ENCODE data around the gene GNAT2.
A peak's percentile ranks its signal among the peaks of the same experiment; 100 is the strongest.

Gene GNAT2

DNA sequence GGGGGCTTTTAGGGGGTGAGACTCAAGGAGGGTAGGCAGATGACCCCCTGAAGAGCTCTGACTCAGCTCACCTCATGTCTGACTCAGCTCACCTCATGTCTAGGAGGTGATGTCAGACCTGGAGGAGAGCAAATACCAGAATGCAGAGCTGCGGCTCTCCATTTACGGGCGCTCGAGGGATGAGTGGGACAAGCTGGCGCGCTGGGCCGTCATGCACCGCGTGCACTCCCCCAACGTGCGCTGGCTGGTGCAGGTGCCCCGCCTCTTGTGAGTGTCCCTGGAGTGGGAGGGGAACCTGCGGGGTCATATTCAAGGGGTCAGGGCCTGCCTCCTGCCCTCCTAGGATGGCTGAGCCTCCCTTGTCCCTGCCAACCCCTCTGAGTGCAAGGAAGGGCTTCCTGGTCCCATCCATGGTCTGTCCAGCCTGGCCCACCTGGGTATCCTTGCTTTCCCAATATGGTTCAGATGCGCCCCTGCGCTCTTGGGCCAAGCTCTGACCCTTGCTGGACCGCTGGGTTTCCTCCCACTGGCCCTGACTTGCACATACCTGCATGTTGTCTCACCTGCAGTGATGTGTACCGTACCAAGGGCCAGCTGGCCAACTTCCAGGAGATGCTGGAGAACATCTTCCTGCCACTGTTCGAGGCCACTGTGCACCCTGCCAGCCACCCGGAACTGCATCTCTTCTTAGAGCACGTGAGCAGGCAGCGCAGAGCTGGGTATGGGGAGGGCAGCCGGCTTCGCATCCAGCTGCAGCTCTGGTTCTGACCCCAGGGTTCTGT lies 9.3 kb upstream of the GNAT2 start:
- DNase-seq (ENCODE audit: low read depth in 4 of 4, low spot score in 1 of 4): no peak

DNA sequence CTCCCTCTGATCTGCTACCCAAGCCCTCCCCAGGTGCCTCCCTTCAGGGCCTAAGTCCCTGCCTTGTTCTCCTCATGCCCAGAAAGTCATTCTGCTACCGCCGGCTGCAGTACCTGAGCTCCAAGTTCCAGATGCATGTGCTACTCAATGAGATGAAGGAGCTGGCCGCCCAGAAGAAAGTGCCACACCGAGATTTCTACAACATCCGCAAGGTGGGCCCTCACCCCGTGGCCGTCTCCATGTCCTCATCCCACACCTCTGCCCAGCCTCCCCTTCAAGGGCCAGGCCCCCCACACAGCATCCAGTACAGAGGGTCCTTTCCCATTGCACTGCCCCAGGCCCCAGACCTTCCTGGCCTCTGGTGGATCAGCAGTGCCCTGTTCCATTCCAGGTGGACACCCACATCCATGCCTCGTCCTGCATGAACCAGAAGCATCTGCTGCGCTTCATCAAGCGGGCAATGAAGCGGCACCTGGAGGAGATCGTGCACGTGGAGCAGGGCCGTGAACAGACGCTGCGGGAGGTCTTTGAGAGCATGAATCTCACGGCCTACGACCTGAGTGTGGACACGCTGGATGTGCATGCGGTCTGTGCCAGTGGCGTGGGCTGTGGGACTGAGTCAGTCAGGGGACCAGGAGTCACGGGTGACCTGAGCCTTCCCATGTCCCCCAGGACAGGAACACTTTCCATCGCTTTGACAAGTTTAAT lies 8.4 kb upstream of the GNAT2 start:
- DNase-seq (ENCODE audit: low read depth in 4 of 4, low spot score in 1 of 4): no peak

GRCh38 chr1:109626682-109627408 lies 7.4 kb upstream of the GNAT2 start:
- DNase-seq (ENCODE audit: low read depth in 4 of 4, low spot score in 1 of 4): no peak

DNA sequence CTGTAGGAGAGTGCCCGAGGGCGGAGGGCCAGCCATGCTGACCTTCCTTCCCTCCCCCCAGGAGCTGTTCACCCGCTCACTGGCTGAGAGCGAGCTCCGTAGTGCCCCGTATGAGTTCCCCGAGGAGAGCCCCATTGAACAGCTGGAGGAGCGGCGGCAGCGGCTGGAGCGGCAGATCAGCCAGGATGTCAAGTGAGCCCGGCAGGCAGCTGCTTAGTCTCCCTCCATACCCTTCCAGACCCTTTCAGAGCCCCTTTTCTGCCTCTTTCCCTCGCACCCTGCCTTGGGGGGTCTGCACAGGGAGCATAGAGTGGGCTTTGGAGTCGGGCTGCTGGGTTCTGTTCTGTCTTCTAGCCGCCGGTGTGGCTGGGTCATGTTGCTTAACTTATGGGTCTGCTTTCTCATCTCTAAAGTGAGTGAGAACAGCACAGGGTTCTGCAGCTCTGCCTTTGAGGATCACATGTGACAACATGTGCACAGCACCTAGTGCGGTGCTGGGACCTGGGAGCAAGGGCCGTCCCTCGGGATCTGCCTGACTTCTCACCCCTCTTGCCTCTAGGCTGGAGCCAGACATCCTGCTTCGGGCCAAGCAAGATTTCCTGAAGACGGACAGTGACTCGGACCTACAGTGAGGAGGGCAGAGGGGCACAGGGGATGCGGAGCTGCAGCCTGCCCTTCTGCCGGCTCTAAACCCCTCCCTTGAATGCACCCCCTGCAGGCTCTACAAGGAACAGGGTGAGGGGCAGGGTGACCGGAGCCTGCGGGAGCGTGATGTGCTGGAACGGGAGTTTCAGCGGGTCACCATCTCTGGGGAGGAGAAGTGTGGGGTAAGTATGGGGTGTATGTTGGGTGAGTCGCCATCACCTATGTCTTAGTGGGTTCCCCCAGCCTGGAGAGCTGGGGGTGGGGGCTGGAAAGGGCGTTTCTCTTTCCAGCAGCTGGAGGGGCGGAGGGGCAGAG lies 6.5 kb upstream of the GNAT2 start:
- no peak for DNase-seq (ENCODE audit: low read depth in 4 of 4, low spot score in 1 of 4)

DNA sequence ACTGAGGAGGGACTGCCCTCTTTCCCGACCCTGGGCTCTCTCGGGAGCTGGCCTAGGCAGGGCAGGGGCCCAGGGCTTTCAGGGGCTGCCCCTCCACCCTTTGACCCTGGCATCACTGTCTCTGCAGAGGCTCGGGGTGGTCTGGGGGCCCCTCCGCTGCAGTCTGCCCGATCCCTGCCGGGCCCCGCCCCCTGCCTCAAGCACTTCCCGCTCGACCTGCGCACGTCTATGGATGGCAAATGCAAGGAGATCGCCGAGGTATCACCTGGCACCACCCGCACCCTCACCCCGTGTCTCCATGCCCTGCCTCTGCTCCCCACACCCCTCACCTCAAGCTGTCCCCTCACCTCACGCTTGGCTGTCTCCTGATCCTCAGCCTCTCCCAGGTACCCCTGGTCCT lies 5.8 kb upstream of the GNAT2 start:
- no peak for DNase-seq (ENCODE audit: low read depth in 4 of 4, low spot score in 1 of 4)

DNA sequence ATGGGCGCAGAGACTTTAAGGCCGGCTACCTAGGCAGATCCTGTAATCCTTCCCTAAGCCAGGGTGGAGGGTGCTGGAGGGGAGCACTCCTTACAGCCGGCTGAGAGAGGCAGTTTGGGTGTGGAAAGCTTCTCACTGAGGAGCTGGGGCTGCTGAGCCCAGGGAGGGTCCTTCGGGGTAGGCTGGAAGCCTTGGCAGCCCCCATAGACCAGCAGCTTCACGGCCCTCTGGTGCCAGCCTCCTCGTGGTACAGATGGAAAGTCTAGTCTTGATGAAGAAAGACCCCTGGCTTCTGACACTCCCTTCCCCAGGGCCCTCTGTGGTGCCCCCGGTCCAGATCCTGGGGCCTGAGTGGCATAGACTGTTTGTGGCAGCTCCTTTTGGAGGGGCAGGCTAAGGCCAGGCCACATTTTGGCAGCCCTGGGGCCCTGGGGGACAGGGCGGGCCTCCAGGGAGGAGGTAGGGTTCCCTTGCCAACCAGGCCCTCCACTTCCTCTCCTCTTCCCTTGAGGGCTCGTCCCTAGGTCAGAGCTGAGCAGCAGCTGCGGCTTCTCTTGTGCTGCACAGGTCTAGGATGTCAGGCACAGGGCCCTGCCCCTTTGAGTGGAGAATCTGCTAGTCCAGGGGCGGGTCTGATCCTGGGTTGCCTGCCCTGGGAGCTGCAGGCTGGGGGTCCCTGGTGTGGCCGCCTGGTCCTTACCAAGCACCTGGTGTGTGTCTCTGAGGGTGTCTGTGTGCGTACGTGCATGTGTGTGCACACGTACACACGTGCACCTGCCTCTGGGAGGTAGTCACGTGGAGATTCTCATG lies 5.0 kb upstream of the GNAT2 start:
- DNase-seq (ENCODE audit: low read depth in 4 of 4, low spot score in 1 of 4): no peak

GRCh38 chr1:109623601-109624161 lies 4.3 kb upstream of the GNAT2 start:
- no peak for DNase-seq (ENCODE audit: low read depth in 4 of 4, low spot score in 1 of 4)

DNA sequence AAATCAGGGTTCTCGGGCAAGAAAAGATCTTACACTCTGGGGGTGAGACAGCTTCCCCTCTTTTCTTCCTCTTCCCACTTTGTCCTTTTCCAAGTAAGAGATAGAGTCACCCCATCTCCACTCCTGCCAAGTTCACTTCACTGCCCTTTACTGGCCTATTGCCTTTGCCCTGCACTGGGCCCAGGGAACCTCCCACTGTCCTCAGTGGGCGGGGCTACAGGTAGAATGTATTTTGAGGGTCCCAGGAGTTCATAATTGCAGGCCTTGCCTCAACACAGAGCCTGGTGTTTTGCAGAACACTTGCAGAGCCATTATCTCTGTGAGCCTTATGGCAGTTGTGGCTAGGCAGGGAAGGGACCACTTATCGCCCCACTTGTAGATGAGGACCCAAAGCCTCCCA lies 3.5 kb upstream of the GNAT2 start:
- no peak for DNase-seq (ENCODE audit: low read depth in 4 of 4, low spot score in 1 of 4)

GRCh38 chr1:109622137-109622892 lies 2.9 kb upstream of the GNAT2 start:
- no peak for DNase-seq (ENCODE audit: low read depth in 4 of 4, low spot score in 1 of 4)

- no peak for DNase-seq (ENCODE audit: low read depth in 4 of 4, low spot score in 1 of 4)
Measured at GRCh38 chr1:109621379-109622136, 2.1 kb upstream of the GNAT2 start.

GRCh38 chr1:109620841-109621286 lies 1.4 kb upstream of the GNAT2 start:
- DNase-seq (ENCODE audit: low read depth in 4 of 4, low spot score in 1 of 4): peak; percentile 93 to 99 (median 96)

DNA sequence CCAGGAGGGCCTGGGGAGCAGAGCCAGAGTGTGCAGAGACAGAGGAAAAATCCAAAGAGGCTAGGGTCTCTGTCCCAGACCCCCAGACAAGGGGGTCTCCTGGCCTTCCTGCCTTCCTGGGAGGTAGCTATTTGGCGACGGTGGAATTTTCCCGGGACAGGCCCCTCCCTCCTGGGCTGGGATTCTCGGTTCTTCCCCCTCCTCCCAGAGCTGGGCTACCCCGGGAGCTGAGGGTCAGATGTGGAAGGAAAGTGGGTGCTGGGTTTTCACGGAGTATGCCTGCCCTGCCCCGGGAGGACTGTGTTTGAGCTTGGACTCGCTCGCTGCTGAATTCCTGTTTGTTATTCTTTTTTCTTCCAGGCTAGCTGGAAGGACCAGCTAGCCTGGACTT lies 980 bp upstream of the GNAT2 start:
- no peak for DNase-seq (ENCODE audit: low read depth in 4 of 4, low spot score in 1 of 4)

GRCh38 chr1:109618661-109619575 lies 498 bp downstream of the GNAT2 start:
- DNase-seq (ENCODE audit: low read depth in 4 of 4, low spot score in 1 of 4): no peak

- DNase-seq (ENCODE audit: low read depth in 4 of 4, low spot score in 1 of 4): no peak
Measured at GRCh38 chr1:109617291-109617801, 2.1 kb downstream of the GNAT2 start.

DNA sequence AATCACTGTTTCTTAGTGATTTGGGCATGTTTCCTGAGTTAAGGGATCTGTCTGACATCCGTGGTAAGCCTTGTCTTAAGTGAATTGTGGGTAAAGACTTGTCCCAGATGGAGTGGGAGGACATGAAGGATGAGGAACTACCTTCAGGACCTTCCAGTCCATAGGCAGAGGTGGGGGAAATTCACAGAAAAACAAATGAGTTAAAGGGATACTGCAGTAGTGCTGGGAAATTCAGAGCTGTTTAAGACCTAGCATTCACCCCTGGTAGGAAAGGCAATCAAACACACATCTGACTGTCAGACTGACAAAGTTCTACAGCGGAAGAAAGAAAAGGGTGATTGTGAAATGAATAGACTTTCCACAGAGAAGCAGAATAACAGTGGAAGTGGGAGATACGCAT lies 3.0 kb downstream of the GNAT2 start:
- no peak for DNase-seq (ENCODE audit: low read depth in 4 of 4, low spot score in 1 of 4)

DNA sequence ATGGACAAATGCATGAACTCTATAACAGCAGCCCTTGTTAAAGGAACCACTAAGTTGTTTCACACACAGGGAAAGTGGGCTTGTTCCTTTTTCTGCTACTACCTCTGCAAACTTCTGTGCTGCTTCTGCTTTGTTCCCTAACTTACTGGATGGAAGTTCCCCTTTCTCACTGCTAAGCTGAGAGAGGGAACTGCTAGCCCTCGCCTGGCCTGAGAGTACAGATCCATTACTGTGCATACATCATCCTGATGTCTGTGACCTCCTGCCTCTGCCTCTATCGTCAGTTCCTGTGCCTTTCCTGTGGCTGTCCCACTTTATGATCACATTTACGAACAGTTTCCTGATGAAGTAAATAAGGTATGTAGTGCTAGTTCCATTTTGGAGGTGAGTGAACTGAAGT lies 3.5 kb downstream of the GNAT2 start:
- DNase-seq (ENCODE audit: low read depth in 4 of 4, low spot score in 1 of 4): no peak
